HG03571 (cell line): Measurements from ENCODE around the gene PROM1.

ENCODE experiments used
- ATAC-seq: cut with Tn5 transposase; IDR thresholded peaks from one replicate; pipeline ENCODE4 v1.9.1; 2021; ENCODE audit not compliant: unreplicated experiment

PROM1 gene

DNA sequence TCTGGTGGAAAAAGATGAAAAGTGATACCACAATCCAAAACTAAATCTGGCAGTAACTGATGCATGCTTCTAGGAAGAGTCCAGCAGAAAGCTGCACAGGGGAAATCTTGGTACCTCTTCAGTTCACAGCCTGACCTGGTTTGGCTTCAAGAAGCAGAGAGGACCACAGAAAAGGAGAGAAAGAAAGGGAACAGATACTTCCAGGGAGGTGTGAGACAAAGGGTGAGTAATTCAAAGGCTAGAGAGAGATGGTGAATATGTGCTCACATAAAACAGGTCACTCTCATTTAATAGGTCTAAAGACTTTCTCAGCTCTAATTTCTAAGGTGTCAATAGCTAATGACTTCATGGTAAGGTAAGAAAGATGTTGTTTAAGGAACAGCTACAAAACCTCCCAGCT is 132.0 kb downstream of the PROM1 start:
- no peak for ATAC-seq

GRCh38 chr4:15948826-15949225 is 135.0 kb downstream of the PROM1 start:
- ATAC-seq = no peak

DNA sequence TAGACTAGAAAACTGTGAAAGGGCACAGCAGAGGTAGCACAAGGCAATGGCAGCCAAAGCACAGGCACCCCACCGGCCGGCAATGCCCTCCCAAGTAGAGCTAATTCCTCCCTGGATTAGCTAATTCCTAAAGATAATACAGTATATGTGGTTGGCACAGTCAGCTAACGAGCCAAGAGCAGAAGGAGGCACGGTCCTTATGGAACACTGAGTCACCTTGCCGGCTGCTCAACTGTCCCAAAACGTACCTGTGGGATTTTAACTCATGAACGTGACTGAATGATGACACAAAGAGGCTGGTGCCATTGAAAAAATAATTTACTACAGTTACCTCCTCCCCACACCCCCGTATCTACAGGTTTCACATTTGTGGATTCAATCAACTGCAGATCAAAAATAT is 136.1 kb downstream of the PROM1 start:
- no peak for ATAC-seq

GRCh38 chr4:15945516-15945915 is 138.3 kb downstream of the PROM1 start:
- ATAC-seq = no peak

DNA sequence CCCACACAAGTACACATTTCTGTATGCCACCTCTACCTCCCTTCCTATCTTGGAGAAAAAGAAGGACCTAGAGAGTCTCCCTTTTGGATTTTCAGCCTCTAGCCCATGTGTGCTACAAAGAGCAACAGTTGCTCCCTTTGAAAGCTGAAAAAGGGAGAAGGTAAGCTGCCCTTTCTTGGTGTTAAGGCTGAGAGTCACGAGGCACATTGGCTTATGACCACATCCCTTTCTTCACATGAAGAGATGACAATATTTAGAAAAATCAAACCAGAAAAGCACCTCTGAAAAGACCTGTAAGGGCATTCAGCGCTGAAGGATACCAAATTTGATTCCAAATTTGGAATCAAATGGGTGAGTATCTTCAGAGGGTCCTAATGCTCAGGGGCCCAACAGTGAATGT is 138.9 kb downstream of the PROM1 start:
- ATAC-seq = no peak

DNA sequence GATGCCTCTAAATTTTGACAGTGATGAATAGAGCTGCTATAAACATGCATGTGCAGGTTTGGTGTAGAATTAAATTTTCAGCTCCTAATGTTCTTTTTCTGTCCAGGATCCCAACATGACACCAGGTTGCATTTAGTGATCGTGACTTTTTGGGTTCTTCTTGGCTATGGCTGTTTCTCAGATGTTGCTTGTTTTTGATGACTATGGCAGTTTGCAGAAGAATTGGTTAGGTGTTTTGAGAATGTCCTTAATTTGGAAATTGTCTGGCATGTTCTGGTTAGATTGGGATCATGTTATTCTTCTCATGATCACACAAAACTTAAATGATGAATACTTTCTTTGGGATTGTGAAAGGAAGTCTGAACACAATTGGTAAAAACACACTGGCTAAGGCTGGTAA is 141.5 kb downstream of the PROM1 start:
- no peak for ATAC-seq

GRCh38 chr4:15938640-15939039 is 145.2 kb downstream of the PROM1 start, which contains the start of gene FGFBP1:
FGFBP1 (minus strand) TSS chr4:15938740; CDS start chr4:15936632, 2,108 bp downstream.
- no peak for ATAC-seq

DNA sequence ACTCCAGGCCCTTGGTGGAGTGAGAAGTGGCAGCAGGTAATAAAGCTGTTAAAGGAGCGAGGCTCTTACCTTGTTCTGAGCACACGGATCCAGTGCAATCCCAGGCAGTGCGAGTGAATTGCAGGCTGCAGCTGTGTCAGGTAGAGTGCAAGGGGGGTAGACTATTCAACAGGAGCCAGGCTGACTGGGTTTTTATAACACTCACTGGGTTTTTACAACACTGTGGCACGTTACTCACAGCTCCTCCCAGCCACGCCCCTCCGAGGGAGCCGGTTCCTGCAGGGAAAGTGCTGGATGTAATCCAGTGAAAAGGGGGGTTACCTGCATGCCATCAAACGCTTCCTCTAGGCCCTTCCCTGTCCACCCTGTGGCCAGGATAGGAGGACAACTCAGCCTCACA is 145.6 kb downstream of the PROM1 start:
- no peak for ATAC-seq

- no peak for ATAC-seq
Observed at GRCh38 chr4:15936495-15936894, 147.3 kb downstream of the PROM1 start.

DNA sequence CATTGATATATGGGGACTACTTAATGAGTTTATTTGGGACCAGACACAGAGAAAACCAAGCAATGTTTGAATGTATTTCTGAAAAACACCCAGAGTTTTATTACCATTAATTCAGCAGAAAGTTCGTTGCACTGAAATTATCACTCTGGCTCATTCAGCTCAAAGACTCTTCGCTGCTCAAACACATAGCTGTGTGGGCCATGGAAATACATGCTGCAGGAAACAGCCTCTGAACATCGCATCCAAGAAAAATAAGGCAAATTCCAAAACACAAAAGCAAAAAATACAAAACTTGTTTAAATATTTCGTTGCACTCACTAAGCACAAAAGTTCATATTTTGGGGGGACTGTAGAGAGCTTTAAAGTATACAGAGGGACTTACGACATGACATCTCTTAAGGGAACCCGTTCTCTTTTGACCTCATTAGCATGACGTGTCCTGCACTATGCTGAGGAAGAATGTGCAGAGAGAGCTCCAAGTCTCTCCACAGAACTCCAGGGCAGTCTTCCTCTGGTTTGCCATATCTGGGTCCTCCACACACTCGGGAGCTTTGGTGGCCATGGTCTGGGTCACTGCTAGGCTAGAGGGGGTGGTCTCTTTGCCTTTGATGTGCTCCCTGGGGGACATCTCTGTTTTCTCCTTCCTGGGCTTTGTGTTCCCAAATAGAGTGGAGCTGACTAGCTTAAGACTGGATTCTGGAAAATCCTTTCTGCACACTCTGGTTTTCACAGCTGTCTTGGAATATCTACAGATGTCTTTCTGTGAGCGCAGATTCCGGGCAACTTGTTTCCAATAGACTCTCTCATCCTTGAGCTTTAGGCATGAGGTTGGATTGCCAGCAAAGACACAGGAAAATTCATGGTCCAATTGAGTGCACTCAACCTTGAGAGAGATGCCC is 148.1 kb downstream of the PROM1 start:
- no peak for ATAC-seq

- no peak for ATAC-seq
Observed at GRCh38 chr4:15934259-15934658, 149.6 kb downstream of the PROM1 start.

- no peak for ATAC-seq
Observed at GRCh38 chr4:15931451-15932210, 152.2 kb downstream of the PROM1 start.

DNA sequence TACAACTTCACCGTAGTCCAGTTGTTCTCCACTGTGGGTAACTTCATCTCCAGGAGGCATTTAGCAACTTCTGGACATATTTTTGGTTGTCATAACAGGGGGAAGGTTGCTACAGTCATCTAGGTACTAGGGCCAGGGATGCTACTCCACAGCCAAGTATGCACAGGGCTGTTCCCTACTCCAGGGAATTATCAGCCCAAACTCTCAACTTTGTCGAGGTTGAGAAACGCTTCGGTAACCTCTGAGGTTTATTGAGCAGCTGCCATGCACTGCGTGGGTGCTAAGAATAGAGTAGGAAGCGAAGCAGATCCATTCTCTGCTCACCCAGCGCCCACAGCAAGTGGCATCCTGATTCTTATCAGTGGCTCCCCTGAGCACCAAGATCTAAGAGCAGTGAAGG is 153.5 kb downstream of the PROM1 start:
- no peak for ATAC-seq

DNA sequence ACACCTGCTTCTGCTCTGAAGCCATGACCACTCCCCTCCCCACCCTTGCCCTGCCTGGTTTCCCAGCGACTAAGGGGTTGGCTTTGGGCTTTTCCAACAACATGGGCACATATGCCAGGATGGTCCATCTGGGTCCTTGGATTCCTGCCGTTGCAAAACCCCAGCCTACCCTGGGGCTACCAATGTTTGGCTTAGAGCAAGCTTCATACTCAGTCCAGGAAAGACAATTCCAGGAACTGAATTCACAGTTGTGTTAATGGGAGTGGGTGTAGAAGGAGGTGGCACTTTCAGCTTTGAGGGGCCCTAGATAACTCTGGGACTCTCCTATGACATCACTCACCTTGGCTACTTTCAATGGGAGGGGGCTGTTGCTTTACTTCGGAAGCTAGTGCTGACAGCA is 154.3 kb downstream of the PROM1 start:
- ATAC-seq = no peak

GRCh38 chr4:15928883-15929282 is 154.9 kb downstream of the PROM1 start:
- no peak for ATAC-seq

DNA sequence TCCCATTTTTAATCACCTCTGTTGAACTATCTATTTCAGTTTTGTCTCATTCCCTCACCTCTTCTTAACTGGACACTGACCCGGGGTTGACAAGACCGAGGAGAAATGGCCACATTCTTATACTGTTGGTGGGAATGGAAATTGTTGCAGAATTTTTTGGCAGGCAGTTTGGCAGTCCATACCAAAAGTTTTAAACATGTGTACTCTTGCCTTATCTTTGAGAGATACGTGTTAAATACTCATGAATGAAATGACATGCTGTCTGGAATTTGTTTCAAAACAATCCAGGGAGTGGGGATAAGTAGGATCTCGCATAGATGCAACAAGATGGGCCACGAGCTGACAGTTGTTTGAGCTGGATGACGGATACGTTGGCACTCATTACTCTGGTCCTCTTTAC is 157.3 kb downstream of the PROM1 start:
- no peak for ATAC-seq

GRCh38 chr4:15925830-15926229 is 158.0 kb downstream of the PROM1 start:
- ATAC-seq = no peak

GRCh38 chr4:15921592-15921932 is 162.3 kb downstream of the PROM1 start:
- no peak for ATAC-seq

- ATAC-seq = no peak
Observed at GRCh38 chr4:15920723-15921591, 162.9 kb downstream of the PROM1 start.

DNA sequence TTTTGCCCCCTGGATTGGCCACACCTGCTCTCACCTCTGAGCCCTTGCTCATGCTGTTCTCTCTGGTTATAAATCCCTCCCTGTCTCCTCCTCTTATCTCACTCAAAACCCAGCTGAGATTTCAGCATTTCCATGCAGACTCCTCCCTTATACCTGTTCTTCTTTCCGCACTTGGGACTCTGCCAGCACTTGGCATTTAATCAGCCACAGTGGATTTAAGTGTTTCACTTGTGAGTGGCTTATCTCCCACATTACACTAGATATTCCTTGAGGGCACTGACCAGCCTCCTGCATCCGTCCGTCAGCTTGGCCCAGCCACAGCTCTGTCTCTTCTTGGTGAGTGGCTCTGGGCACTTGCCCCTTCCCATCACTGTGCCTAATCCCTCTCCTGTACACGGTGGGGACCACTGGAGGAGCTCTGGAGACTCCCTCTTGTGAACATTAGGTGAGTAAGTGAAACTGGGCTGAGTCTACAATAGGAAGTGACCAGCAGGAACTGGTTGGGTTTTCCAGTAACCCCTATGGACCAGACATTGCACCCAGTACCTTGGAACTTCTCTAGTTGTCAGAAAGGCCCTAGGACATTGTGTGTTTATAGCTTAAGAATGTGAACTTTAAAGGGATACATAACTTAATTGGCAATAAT is 165.2 kb downstream of the PROM1 start:
- no peak for ATAC-seq
